GM23338 (cell line): ENCODE measurements around the gene MED27. TPM values are rescaled to one million over a fixed set of nuclear protein-coding genes. Genes with fewer than 3 reads are reported as not detected.

ENCODE experiments used
- ATAC-seq: fragments of 200-7000 bp; cut with Tn5 transposase; 3 replicates; pipeline ENCODE4 v1.9.1; 2020
- DNase-seq: peaks from one replicate; pipeline ENCODE4 v3.0.0-alpha.2; 2015; ENCODE audit warnings: low spot score
- H2AFZ ChIP-seq: fragments of 200-600 bp; sonication (generic); 2 replicates; pipeline ENCODE4 v1.8.0; 2016; ENCODE audit warnings: antibody characterized with exemption, mild to moderate bottlenecking, moderate library complexity
- H3F3A ChIP-seq: fragments of 200-600 bp; sonication (generic); replicated peaks from 2 replicates; pipeline ENCODE4 v1.8.0; 2017; ENCODE audit warnings: antibody characterized with exemption, mixed run types, low read depth
- H3K27ac ChIP-seq: fragments of 200-600 bp; sonication (generic); 2 replicates; pipeline ENCODE4 v1.6.1; 2016; ENCODE audit warnings: low read depth
- H3K27me3 ChIP-seq: fragments of 200-600 bp; sonication (generic); 2 replicates; pipeline ENCODE4 v1.8.0; 2016; ENCODE audit warnings: mild to moderate bottlenecking, mixed run types, moderate library complexity; ENCODE audit not compliant: insufficient read depth
- H3K36me3 ChIP-seq: fragments of 200-600 bp; sonication (generic); 2 replicates; pipeline ENCODE4 v1.8.0; 2016; ENCODE audit warnings: mild to moderate bottlenecking; ENCODE audit not compliant: insufficient read depth
- H3K4me1 ChIP-seq: fragments of 200-600 bp; sonication (generic); 2 replicates; pipeline ENCODE4 v1.8.0; 2016; ENCODE audit warnings: mild to moderate bottlenecking, moderate library complexity; ENCODE audit not compliant: insufficient read depth
- H3K4me2 ChIP-seq: fragments of 200-600 bp; sonication (generic); 2 replicates; pipeline ENCODE4 v1.7.1; 2017; ENCODE audit warnings: mixed run types
- H3K4me3 ChIP-seq: fragments of 200-600 bp; sonication (generic); 2 replicates; pipeline ENCODE4 v1.6.1; 2016; ENCODE audit warnings: mixed run types
- H3K79me2 ChIP-seq: fragments of 200-600 bp; sonication (generic); replicated peaks from 2 replicates; pipeline ENCODE4 v1.8.0; 2017; ENCODE audit warnings: mild to moderate bottlenecking; ENCODE audit not compliant: insufficient read depth
- H3K9me2 ChIP-seq: fragments of 200-600 bp; sonication (generic); 2 replicates; pipeline ENCODE4 v1.8.0; 2017; ENCODE audit not compliant: insufficient read depth
- H4K20me1 ChIP-seq: fragments of 200-600 bp; sonication (generic); replicated peaks from 2 replicates; pipeline ENCODE4 v1.8.0; 2017; ENCODE audit warnings: mild to moderate bottlenecking; ENCODE audit not compliant: insufficient read depth
- H3K27ac Mint-ChIP-seq: 2 replicates; pipeline ENCODE4 v1.8.0; 2020; ENCODE audit warnings: inconsistent platforms, mild to moderate bottlenecking, moderate library complexity, mixed read lengths
- H3K27me3 Mint-ChIP-seq: 3 replicates; pipeline ENCODE4 v1.8.0; 2022; ENCODE audit warnings: low read depth, mild to moderate bottlenecking, moderate library complexity, mixed read lengths, inconsistent platforms; ENCODE audit not compliant: insufficient read depth, poor library complexity
- H3K36me3 Mint-ChIP-seq: 3 replicates; pipeline ENCODE4 v1.8.0; 2021; ENCODE audit warnings: low read depth, mild to moderate bottlenecking, inconsistent platforms, moderate library complexity, mixed read lengths
- H3K4me1 Mint-ChIP-seq: 3 replicates; pipeline ENCODE4 v1.8.0; 2020; ENCODE audit warnings: mild to moderate bottlenecking, inconsistent platforms, mixed read lengths
- H3K4me3 Mint-ChIP-seq: 3 replicates; pipeline ENCODE4 v1.8.0; 2021; ENCODE audit warnings: moderate library complexity, mild to moderate bottlenecking, inconsistent platforms, mixed read lengths
- H3K9me3 Mint-ChIP-seq: 3 replicates; pipeline ENCODE4 v1.8.0; 2020; ENCODE audit warnings: moderate library complexity, mild to moderate bottlenecking, inconsistent platforms, mixed read lengths
- CREB1 ChIP-seq: fragments of 250-450 bp; sonication (Bioruptor Pico); IDR thresholded peaks from 2 replicates; pipeline ENCODE4 v1.5.0; 2020; ENCODE audit warnings: low read depth, mild to moderate bottlenecking, moderate library complexity
- CTCF ChIP-seq, 2 experiments: fragments of 200-600 bp in 1 of 2; sonication (generic) in 1 of 2; conservative IDR thresholded peaks; 2 replicates each; pipeline versions ENCODE4 v1.5.1 to v1.6.1; 2016 to 2017; ENCODE audit warnings: antibody characterized with exemption in 2 of 2, low read depth in 2 of 2, mild to moderate bottlenecking in 2 of 2, moderate library complexity in 1 of 2
- ETS1 ChIP-seq: IDR thresholded peaks from 2 replicates; pipeline ENCODE4 v1.6.1; 2016; ENCODE audit warnings: antibody characterized with exemption
- EZH2 ChIP-seq: fragments of 200-600 bp; sonication (generic); IDR thresholded peaks from one replicate; pipeline ENCODE4 v1.8.0; 2017; ENCODE audit warnings: antibody characterized with exemption, mild to moderate bottlenecking, low read depth; ENCODE audit not compliant: unreplicated experiment
- EZH2phosphoT487 ChIP-seq: fragments of 200-600 bp; sonication (generic); IDR thresholded peaks from one replicate; pipeline ENCODE4 v1.8.1; 2018; ENCODE audit warnings: antibody characterized with exemption; ENCODE audit not compliant: unreplicated experiment
- JUNB ChIP-seq: IDR thresholded peaks from one replicate; pipeline ENCODE4 v1.6.1; 2016; ENCODE audit warnings: antibody characterized with exemption; ENCODE audit not compliant: unreplicated experiment
- NANOG ChIP-seq: IDR thresholded peaks from 2 replicates; pipeline ENCODE4 v1.6.1; 2016; ENCODE audit warnings: antibody characterized with exemption, borderline replicate concordance
- POLR2AphosphoS5 ChIP-seq: IDR thresholded peaks from 2 replicates; pipeline ENCODE4 v1.6.1; 2016; ENCODE audit warnings: antibody characterized with exemption, low read depth
- REST ChIP-seq: IDR thresholded peaks from one replicate; pipeline ENCODE4 v1.6.1; 2018; ENCODE audit warnings: antibody characterized with exemption; ENCODE audit not compliant: unreplicated experiment
- STAT1 ChIP-seq: IDR thresholded peaks from one replicate; pipeline ENCODE4 v1.6.1; 2016; ENCODE audit warnings: antibody characterized with exemption; ENCODE audit not compliant: unreplicated experiment
- ZNF114 ChIP-seq: fragments of 250-450 bp; sonication (Bioruptor Pico); IDR thresholded peaks from 2 replicates; pipeline ENCODE4 v1.5.0; 2020; ENCODE audit warnings: mild to moderate bottlenecking, moderate library complexity
- ZNF331 ChIP-seq: fragments of 250-450 bp; sonication (Bioruptor Pico); IDR thresholded peaks from 2 replicates; pipeline ENCODE4 v1.5.0; 2020; ENCODE audit warnings: low read depth, mild to moderate bottlenecking, moderate library complexity
- ZNF462 ChIP-seq: fragments of 250-450 bp; sonication (Bioruptor Pico); IDR thresholded peaks from 2 replicates; pipeline ENCODE4 v1.5.0; 2020; ENCODE audit warnings: mild to moderate bottlenecking, moderate library complexity
- polyA plus RNA-seq: library from polyadenylated mRNA; unstranded; fragments of >200 nt; fragmentation: Nextera tagmentation; extraction: Ambion mirVana; gene quantifications from 2 replicates; pipeline ENCODE4 v1.2.1, GENCODE V29; 2016
- total RNA-seq: library from RNA; depleted of rRNA; stranded (reverse); fragments of >200 nt; shearing (Covaris generic); gene quantifications from 2 replicates; pipeline ENCODE4 v1.2.3, GENCODE V29; 2014

Gene MED27
- total and polyA plus RNA-seq, 2 experiments from 2014 or later, result 30.6 to 35.0 TPM

GRCh38 chr9:132109291-132109690 is 29.6 kb upstream of the MED27 start (continued):
- TF ChIP-seq JUNB (no peak), ZNF331 (CRISPR knock-in tag) (no peak), EZH2 (no peak), EZH2phosphoT487 (no peak), NANOG (no peak)

- Histone ChIP-seq H3F3A (no peaks in the 10 kb centered on the region), H3K36me3 (no peaks in the 10 kb centered on the region), H3K4me1 (no peaks in the 10 kb centered on the region), H3K27me3 (no peaks in the 10 kb centered on the region), H3K9me2 (no peaks in the 10 kb centered on the region), H2AFZ (peak overlapping the region; percentile 80), H3K4me3 (no peak overlapping the region), H3K27ac (no peak overlapping the region), H3K79me2 (no peaks in the 10 kb centered on the region), H3K4me2 (no peak overlapping the region), H4K20me1 (no peaks in the 10 kb centered on the region)
- Mint-ChIP-seq H3K4me1 (peaks cover 10% of the 10 kb centered on the region), H3K4me3 (no peak overlapping the region), H3K27me3 (peaks cover 8% of the 10 kb centered on the region), H3K36me3 (no peaks in the 10 kb centered on the region), H3K27ac (no peak overlapping the region), H3K9me3 (no peaks in the 10 kb centered on the region)
- DNase-seq (no peak), ATAC-seq (no peak; the same call in 2 of the 3 replicates)
- TF ChIP-seq ZNF462 (CRISPR knock-in tag) (no peak), POLR2AphosphoS5 (no peak), STAT1 (no peak), NANOG (no peak), CREB1 (CRISPR knock-in tag) (no peak), EZH2 (no peak), REST (no peak), EZH2phosphoT487 (no peak), CTCF (conservative IDR thresholded peaks at IDR 0.05; ENCODE audit: low read depth in 2 of 2) (no peak), JUNB (no peak), ETS1 (no peak), ZNF331 (CRISPR knock-in tag) (no peak), ZNF114 (CRISPR knock-in tag) (no peak)
These were observed 29.1 kb upstream of the MED27 start for GRCh38 chr9:132108728-132109127.
